Measurements from ENCODE around the gene CCDC127. TPM values are rescaled to one million over a fixed set of nuclear protein-coding genes. Genes with fewer than 3 reads are reported as not detected.

The CCDC127 gene
- total RNA-seq, 1 donor from 2014 or later = 11.9 TPM

GRCh38 chr5:200985-201384 lies 17.0 kb downstream of the CCDC127 start:
- H3K27me3 Mint-ChIP-seq (ENCODE audit: low read depth) = no peaks in the 10 kb centered on the region
- H3K4me3 Mint-ChIP-seq = no peak overlapping the region
- no peak for DNase-seq (ENCODE audit: low read depth, low spot score)
- H3K4me1 Mint-ChIP-seq = peaks cover 9% of the 10 kb centered on the region
- no peaks in the 10 kb centered on the region for H3K9me3 Mint-ChIP-seq
- no peak overlapping the region for H3K27ac Mint-ChIP-seq (ENCODE audit: unreplicated experiment)
- peaks cover 2% of the 10 kb centered on the region for H3K36me3 Mint-ChIP-seq (ENCODE audit: low read depth)
- TF ChIP-seq, protein P1, sequence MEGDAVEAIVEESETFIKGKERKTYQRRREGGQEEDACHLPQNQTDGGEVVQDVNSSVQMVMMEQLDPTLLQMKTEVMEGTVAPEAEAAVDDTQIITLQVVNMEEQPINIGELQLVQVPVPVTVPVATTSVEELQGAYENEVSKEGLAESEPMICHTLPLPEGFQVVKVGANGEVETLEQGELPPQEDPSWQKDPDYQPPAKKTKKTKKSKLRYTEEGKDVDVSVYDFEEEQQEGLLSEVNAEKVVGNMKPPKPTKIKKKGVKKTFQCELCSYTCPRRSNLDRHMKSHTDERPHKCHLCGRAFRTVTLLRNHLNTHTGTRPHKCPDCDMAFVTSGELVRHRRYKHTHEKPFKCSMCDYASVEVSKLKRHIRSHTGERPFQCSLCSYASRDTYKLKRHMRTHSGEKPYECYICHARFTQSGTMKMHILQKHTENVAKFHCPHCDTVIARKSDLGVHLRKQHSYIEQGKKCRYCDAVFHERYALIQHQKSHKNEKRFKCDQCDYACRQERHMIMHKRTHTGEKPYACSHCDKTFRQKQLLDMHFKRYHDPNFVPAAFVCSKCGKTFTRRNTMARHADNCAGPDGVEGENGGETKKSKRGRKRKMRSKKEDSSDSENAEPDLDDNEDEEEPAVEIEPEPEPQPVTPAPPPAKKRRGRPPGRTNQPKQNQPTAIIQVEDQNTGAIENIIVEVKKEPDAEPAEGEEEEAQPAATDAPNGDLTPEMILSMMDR (conservative IDR thresholded peaks at IDR 0.05) = no peak

GRCh38 chr5:199950-200645 lies 17.9 kb downstream of the CCDC127 start:
- H3K4me1 Mint-ChIP-seq = peaks cover 9% of the 10 kb centered on the region
- no peaks in the 10 kb centered on the region for H3K9me3 Mint-ChIP-seq
- H3K27ac Mint-ChIP-seq (ENCODE audit: unreplicated experiment) = no peak overlapping the region
- H3K36me3 Mint-ChIP-seq (ENCODE audit: low read depth) = peaks cover 2% of the 10 kb centered on the region
- no peak for DNase-seq (ENCODE audit: low read depth, low spot score)
- H3K27me3 Mint-ChIP-seq (ENCODE audit: low read depth) = no peaks in the 10 kb centered on the region
- TF ChIP-seq, protein P1 (conservative IDR thresholded peaks at IDR 0.05) = no peak
- H3K4me3 Mint-ChIP-seq = no peak overlapping the region

DNA sequence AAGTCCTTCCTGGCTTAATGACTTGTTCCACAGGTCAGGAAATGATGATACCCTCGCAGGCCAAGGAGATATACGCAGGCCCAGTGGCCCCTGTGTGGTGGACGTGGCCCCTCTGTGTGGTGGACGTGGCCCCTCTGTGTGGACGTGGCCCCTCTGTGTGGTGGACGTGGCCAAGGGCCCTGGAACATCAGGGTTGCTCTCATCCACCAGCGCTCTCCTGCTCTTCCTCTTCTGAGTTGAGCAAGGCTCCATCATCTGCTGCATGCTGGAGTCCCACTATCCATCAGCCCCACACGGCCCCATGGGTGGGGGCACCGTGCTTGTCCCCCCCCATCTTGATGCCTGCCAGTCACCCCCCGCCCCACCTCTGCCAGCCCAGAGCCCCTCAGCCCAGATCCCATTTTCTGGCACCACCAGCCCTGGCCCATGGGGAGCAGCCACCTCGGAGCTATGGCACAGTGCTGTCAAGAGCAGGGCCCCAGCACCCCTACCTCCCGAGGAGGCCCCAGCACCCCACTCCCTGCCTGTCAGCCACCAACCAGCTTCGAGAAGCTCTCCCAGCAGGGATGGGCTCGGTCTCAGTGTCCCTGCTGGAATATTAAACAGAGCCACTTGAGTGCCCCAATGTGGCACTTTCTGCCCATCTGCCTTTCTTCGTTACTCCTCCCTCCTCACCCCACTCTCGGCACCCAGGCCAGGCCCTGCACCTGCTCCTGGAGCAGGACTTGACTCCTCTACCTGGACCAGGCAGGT lies 18.6 kb downstream of the CCDC127 start:
- H3K36me3 Mint-ChIP-seq (ENCODE audit: low read depth) = no peaks in the 10 kb centered on the region
- H3K27ac Mint-ChIP-seq (ENCODE audit: unreplicated experiment) = no peak overlapping the region
- H3K9me3 Mint-ChIP-seq = no peaks in the 10 kb centered on the region
- TF ChIP-seq, protein P1 (conservative IDR thresholded peaks at IDR 0.05) = no peak
- no peak for DNase-seq (ENCODE audit: low read depth, low spot score)
- no peaks in the 10 kb centered on the region for H3K27me3 Mint-ChIP-seq (ENCODE audit: low read depth)
- no peak overlapping the region for H3K4me3 Mint-ChIP-seq
- H3K4me1 Mint-ChIP-seq = peaks cover 9% of the 10 kb centered on the region

- DNase-seq (ENCODE audit: low read depth, low spot score) = no peak
- no peak overlapping the region for H3K27ac Mint-ChIP-seq (ENCODE audit: unreplicated experiment)
- H3K36me3 Mint-ChIP-seq (ENCODE audit: low read depth) = no peaks in the 10 kb centered on the region
- H3K4me3 Mint-ChIP-seq = no peak overlapping the region
- no peaks in the 10 kb centered on the region for H3K27me3 Mint-ChIP-seq (ENCODE audit: low read depth)
- no peaks in the 10 kb centered on the region for H3K9me3 Mint-ChIP-seq
- TF ChIP-seq, protein P1 (conservative IDR thresholded peaks at IDR 0.05) = no peak
- H3K4me1 Mint-ChIP-seq = peaks cover 9% of the 10 kb centered on the region
Measured at GRCh38 chr5:198516-199196, 19.3 kb downstream of the CCDC127 start.

GRCh38 chr5:197892-198489 lies 20.0 kb downstream of the CCDC127 start:
- H3K36me3 Mint-ChIP-seq (ENCODE audit: low read depth) = no peaks in the 10 kb centered on the region
- no peaks in the 10 kb centered on the region for H3K27me3 Mint-ChIP-seq (ENCODE audit: low read depth)
- TF ChIP-seq, protein P1 (conservative IDR thresholded peaks at IDR 0.05) = no peak
- no peak overlapping the region for H3K27ac Mint-ChIP-seq (ENCODE audit: unreplicated experiment)
- no peak for DNase-seq (ENCODE audit: low read depth, low spot score)
- peaks cover 9% of the 10 kb centered on the region for H3K4me1 Mint-ChIP-seq
- no peak overlapping the region for H3K4me3 Mint-ChIP-seq
- no peaks in the 10 kb centered on the region for H3K9me3 Mint-ChIP-seq

Data from neural crest cell (in vitro differentiated cells).